ENCODE measurements around the gene PSD4. TPM values are rescaled to one million over a fixed set of nuclear protein-coding genes. Genes with fewer than 3 reads are reported as not detected.

The PSD4 gene
- polyA plus RNA-seq, 1 experiment, result 0.37 TPM

GRCh38 chr2:113215056-113215455, 41.3 kb downstream of the PSD4 start:
- ChIA-PET POLR2A (no interaction called here), CTCF (interaction anchor here (0.7 to 1.5 kb wide), 3 partner anchors 10 to 77 kb away, joined by 3 to 6 read pairs (median 4); no protein-coding TSS in a partner anchor)
- H3K27ac ChIP-seq (ENCODE audit: low read depth, low read length), result no peak overlapping the region
- no peak overlapping the region for H3K4me3 ChIP-seq (ENCODE audit: low read depth, low read length)
- TF ChIP-seq CTCF (IDR thresholded peaks at IDR 0.05; ENCODE audit: low read depth, low read length), result no peak
- DNase-seq (ENCODE audit: low read depth, low spot score), result no peak
- no peaks in the 10 kb centered on the region for H3K27me3 ChIP-seq (ENCODE audit: control insufficient read depth, insufficient read depth, low read length)
- no peaks in the 10 kb centered on the region; the same call in 1 of the 2 replicates for H3K9me3 ChIP-seq (ENCODE audit: control insufficient read depth, insufficient read depth, low read length)

- Histone ChIP-seq H3K27ac (ENCODE audit: low read depth, low read length) (no peak overlapping the region), H3K4me3 (ENCODE audit: low read depth, low read length) (no peak overlapping the region), H3K27me3 (ENCODE audit: control insufficient read depth, insufficient read depth, low read length) (no peaks in the 10 kb centered on the region), H3K9me3 (ENCODE audit: control insufficient read depth, insufficient read depth, low read length) (no peaks in the 10 kb centered on the region; the same call in 1 of the 2 replicates)
- TF ChIP-seq CTCF (IDR thresholded peaks at IDR 0.05; ENCODE audit: low read depth, low read length), result no peak
- DNase-seq (ENCODE audit: low read depth, low spot score), result no peak
- CTCF ChIA-PET, result interaction anchor here (1.0 to 1.9 kb wide), 4 partner anchors 12 to 174 kb away, joined by 3 to 14 read pairs (median 7); no protein-coding TSS in a partner anchor
- POLR2A ChIA-PET, result no interaction called here
These were observed 42.5 kb downstream of the PSD4 start for GRCh38 chr2:113216321-113216720.

GRCh38 chr2:113216891-113217454, 43.2 kb downstream of the PSD4 start:
- CTCF ChIA-PET, result interaction anchor here (0.5 to 1.9 kb wide), 7 partner anchors 13 to 981 kb away, joined by 3 to 14 read pairs (median 5); no protein-coding TSS in a partner anchor
- TF ChIP-seq CTCF (IDR thresholded peaks at IDR 0.05; ENCODE audit: low read depth, low read length), result no peak
- Histone ChIP-seq H3K27ac (ENCODE audit: low read depth, low read length) (no peak overlapping the region), H3K27me3 (ENCODE audit: control insufficient read depth, insufficient read depth, low read length) (no peaks in the 10 kb centered on the region), H3K4me3 (ENCODE audit: low read depth, low read length) (no peak overlapping the region), H3K9me3 (ENCODE audit: control insufficient read depth, insufficient read depth, low read length) (no peaks in the 10 kb centered on the region; the same call in 1 of the 2 replicates)
- POLR2A ChIA-PET, result interaction anchor here (0.6 kb wide), 1 partner anchor 24 kb away, joined by 3 read pairs; no protein-coding TSS in a partner anchor
- DNase-seq (ENCODE audit: low read depth, low spot score), result no peak

GRCh38 chr2:113217455-113218282, 43.9 kb downstream of the PSD4 start:
- Histone ChIP-seq H3K4me3 (ENCODE audit: low read depth, low read length) (no peak overlapping the region), H3K27me3 (ENCODE audit: control insufficient read depth, insufficient read depth, low read length) (no peaks in the 10 kb centered on the region), H3K27ac (ENCODE audit: low read depth, low read length) (no peak overlapping the region), H3K9me3 (ENCODE audit: control insufficient read depth, insufficient read depth, low read length) (no peaks in the 10 kb centered on the region; the same call in 1 of the 2 replicates)
- no peak for TF ChIP-seq CTCF (IDR thresholded peaks at IDR 0.05; ENCODE audit: low read depth, low read length)
- ChIA-PET POLR2A (interaction anchor here (0.6 kb wide), 1 partner anchor 23 kb away, joined by 3 read pairs; no protein-coding TSS in a partner anchor), CTCF (interaction anchor here (0.6 to 1.9 kb wide), 4 partner anchors 19 to 980 kb away, joined by 3 to 14 read pairs (median 7); no protein-coding TSS in a partner anchor)
- DNase-seq (ENCODE audit: low read depth, low spot score), result no peak

Data from AG04450 (cell line).